ENCODE results near the gene ATAD2B.
"Not testable (repeated sequence)": the region's sequence is repeated elsewhere in the genome, so short reads cannot be mapped to it uniquely, and the experiment has no call there.

The ATAD2B gene

GRCh38 chr2:23926750-23927571 lies at the start of gene ATAD2B:
Gene ATAD2B, minus strand, starts transcription at chr2:23927123. Its CDS starts 353 bp downstream, at chr2:23926770.
- peak within 1 kb of the TSS; percentile 99 for H3K9ac ChIP-seq
- no peaks in the 10 kb centered on the region for H3K27me3 ChIP-seq (ENCODE audit: insufficient read depth, low read depth)
- peak within 1 kb of the TSS; percentile 95 for H2AFZ ChIP-seq (ENCODE audit: low read depth)
- no peaks in the 10 kb centered on the region for H3K36me3 ChIP-seq (ENCODE audit: insufficient read depth)
- TF ChIP-seq, protein P1, sequence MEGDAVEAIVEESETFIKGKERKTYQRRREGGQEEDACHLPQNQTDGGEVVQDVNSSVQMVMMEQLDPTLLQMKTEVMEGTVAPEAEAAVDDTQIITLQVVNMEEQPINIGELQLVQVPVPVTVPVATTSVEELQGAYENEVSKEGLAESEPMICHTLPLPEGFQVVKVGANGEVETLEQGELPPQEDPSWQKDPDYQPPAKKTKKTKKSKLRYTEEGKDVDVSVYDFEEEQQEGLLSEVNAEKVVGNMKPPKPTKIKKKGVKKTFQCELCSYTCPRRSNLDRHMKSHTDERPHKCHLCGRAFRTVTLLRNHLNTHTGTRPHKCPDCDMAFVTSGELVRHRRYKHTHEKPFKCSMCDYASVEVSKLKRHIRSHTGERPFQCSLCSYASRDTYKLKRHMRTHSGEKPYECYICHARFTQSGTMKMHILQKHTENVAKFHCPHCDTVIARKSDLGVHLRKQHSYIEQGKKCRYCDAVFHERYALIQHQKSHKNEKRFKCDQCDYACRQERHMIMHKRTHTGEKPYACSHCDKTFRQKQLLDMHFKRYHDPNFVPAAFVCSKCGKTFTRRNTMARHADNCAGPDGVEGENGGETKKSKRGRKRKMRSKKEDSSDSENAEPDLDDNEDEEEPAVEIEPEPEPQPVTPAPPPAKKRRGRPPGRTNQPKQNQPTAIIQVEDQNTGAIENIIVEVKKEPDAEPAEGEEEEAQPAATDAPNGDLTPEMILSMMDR (conservative IDR thresholded peaks at IDR 0.05; ENCODE audit: low read depth, low read length) = peak; percentile 61
- H3K4me1 ChIP-seq (ENCODE audit: low read depth, poor library complexity, severe bottlenecking) = peaks cover 31% of the 10 kb centered on the region
- no peaks in the 10 kb centered on the region for H4K20me1 ChIP-seq (ENCODE audit: insufficient read depth)
- peak within 1 kb of the TSS; percentile 100 for H3K27ac ChIP-seq
- H3K4me3 ChIP-seq (IDR thresholded peaks at IDR 0.05; ENCODE audit: insufficient read depth, low read depth, low read length) = peak within 1 kb of the TSS; percentile 40
- H3K4me2 ChIP-seq = peak within 1 kb of the TSS; percentile 83
- peaks cover 5% of the 10 kb centered on the region; the same call in 1 of the 2 replicates for H3K79me2 ChIP-seq (ENCODE audit: insufficient read depth, low read depth)

DNA sequence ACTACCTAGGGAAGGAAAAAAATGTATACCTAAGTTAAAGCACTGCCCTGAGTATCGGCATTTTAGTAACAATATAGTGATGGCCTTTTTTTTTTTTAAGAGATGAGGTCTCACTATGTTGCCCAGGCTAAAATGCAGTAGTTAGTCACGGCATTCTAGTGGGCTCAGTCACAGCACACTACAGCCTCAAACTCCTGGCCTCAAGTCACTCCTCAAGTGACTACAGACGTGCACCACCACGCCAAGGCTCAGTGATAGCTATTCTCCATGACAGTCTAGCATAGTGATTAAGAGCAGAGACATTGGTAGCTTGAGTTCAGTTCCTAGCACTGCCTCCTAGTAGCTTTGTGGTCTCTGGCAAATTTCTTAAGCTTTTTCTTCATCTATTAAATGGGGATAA lies 40.9 kb upstream of the ATAD2B start:
- H3K4me3 ChIP-seq (IDR thresholded peaks at IDR 0.05; ENCODE audit: insufficient read depth, low read depth, low read length) = no peak overlapping the region
- H3K9ac ChIP-seq = no peak overlapping the region

GRCh38 chr2:23954325-23955014 lies 27.5 kb upstream of the ATAD2B start:
- Histone ChIP-seq H3K4me3 (IDR thresholded peaks at IDR 0.05; ENCODE audit: insufficient read depth, low read depth, low read length) (no peak overlapping the region), H3K36me3 (ENCODE audit: insufficient read depth) (no peaks in the 10 kb centered on the region), H3K4me1 (ENCODE audit: low read depth, poor library complexity, severe bottlenecking) (peaks cover 26% of the 10 kb centered on the region), H3K27ac (peak overlapping the region; percentile 45), H4K20me1 (ENCODE audit: insufficient read depth) (no peaks in the 10 kb centered on the region), H3K4me2 (peak overlapping the region; percentile 61), H3K79me2 (ENCODE audit: insufficient read depth, low read depth) (peaks cover 40% of the 10 kb centered on the region; the same call in 1 of the 2 replicates), H3K27me3 (ENCODE audit: insufficient read depth, low read depth) (no peaks in the 10 kb centered on the region), H2AFZ (ENCODE audit: low read depth) (no peak overlapping the region), H3K9ac (peak overlapping the region; percentile 4; the same call in 1 of the 2 replicates)
- TF ChIP-seq, protein P1 (conservative IDR thresholded peaks at IDR 0.05; ENCODE audit: low read depth, low read length) = 0 out of 2 replicates have a peak, but pooled peaks have one; percentile 13

More for the DNA sequence above, 40.9 kb upstream of the ATAD2B start:
- H3K79me2 ChIP-seq (ENCODE audit: insufficient read depth, low read depth) = no peaks in the 10 kb centered on the region; the same call in 1 of the 2 replicates
- H4K20me1 ChIP-seq (ENCODE audit: insufficient read depth) = no peaks in the 10 kb centered on the region
- TF ChIP-seq, protein P1 (conservative IDR thresholded peaks at IDR 0.05; ENCODE audit: low read depth, low read length) = no peak
- H3K4me1 ChIP-seq (ENCODE audit: low read depth, poor library complexity, severe bottlenecking) = peaks cover 17% of the 10 kb centered on the region
- no peaks in the 10 kb centered on the region for H3K27me3 ChIP-seq (ENCODE audit: insufficient read depth, low read depth)
- no peak overlapping the region for H3K4me2 ChIP-seq
- H3K27ac ChIP-seq = no peak overlapping the region
- no peak overlapping the region for H2AFZ ChIP-seq (ENCODE audit: low read depth)
- no peaks in the 10 kb centered on the region for H3K36me3 ChIP-seq (ENCODE audit: insufficient read depth)

- Histone ChIP-seq H3K79me2 (ENCODE audit: insufficient read depth, low read depth) (peaks cover 44% of the 10 kb centered on the region; the same call in 1 of the 2 replicates), H4K20me1 (ENCODE audit: insufficient read depth) (no peaks in the 10 kb centered on the region)
Measured at GRCh38 chr2:23953625-23954024, 26.7 kb upstream of the ATAD2B start.

GRCh38 chr2:23952558-23952957 lies 25.6 kb upstream of the ATAD2B start:
- not testable (repeated sequence) for H3K27me3 ChIP-seq (ENCODE audit: insufficient read depth, low read depth); H3K27ac ChIP-seq; H2AFZ ChIP-seq (ENCODE audit: low read depth); H3K9ac ChIP-seq; H3K36me3 ChIP-seq (ENCODE audit: insufficient read depth); H3K4me3 ChIP-seq (IDR thresholded peaks at IDR 0.05; ENCODE audit: insufficient read depth, low read depth, low read length); H4K20me1 ChIP-seq (ENCODE audit: insufficient read depth); H3K4me2 ChIP-seq
- H3K79me2 ChIP-seq (ENCODE audit: insufficient read depth, low read depth) = peaks cover 46% of the 10 kb centered on the region; the same call in 1 of the 2 replicates
- H3K4me1 ChIP-seq (ENCODE audit: low read depth, poor library complexity, severe bottlenecking) = peaks cover 26% of the 10 kb centered on the region

More at GRCh38 chr2:23953625-23954024, 26.7 kb upstream of the ATAD2B start:
- Histone ChIP-seq H3K36me3 (ENCODE audit: insufficient read depth) (no peaks in the 10 kb centered on the region), H3K27me3 (ENCODE audit: insufficient read depth, low read depth) (no peaks in the 10 kb centered on the region), H3K27ac (0 out of 2 replicates have a peak overlapping the region, but pooled peaks have one; percentile 45), H3K9ac (no peak overlapping the region), H3K4me3 (IDR thresholded peaks at IDR 0.05; ENCODE audit: insufficient read depth, low read depth, low read length) (no peak overlapping the region), H3K4me1 (ENCODE audit: low read depth, poor library complexity, severe bottlenecking) (peaks cover 26% of the 10 kb centered on the region), H3K4me2 (no peak overlapping the region; the same call in 1 of the 2 replicates), H2AFZ (ENCODE audit: low read depth) (no peak overlapping the region)
- TF ChIP-seq, protein P1 (conservative IDR thresholded peaks at IDR 0.05; ENCODE audit: low read depth, low read length) = no peak
